GM13976 (cell line): ENCODE data around the gene PTCH1.

Source experiments
- DNase-seq: peaks from one replicate; pipeline ENCODE4 v3.0.0; 2012; ENCODE audit warnings: low spot score
- CTCF ChIP-seq: IDR thresholded peaks from 2 replicates; pipeline ENCODE4 v1.5.1; 2012; ENCODE audit warnings: borderline replicate concordance, mild to moderate bottlenecking; ENCODE audit not compliant: insufficient read depth; ENCODE audit errors: extremely low read depth, missing control alignments, control extremely low read depth
- in situ Hi-C: fragments of 300-500 bp; cut with MboI; formaldehyde crosslinking; loops from one replicate; pipeline ENCODE4 v1.12.0; 2022; ENCODE audit warnings: low sequenced_read_pairs, mixed read lengths, inconsistent platforms; ENCODE audit not compliant: unreplicated experiment

The PTCH1 gene

GRCh38 chr9:95415158-95415557, 101.6 kb downstream of the PTCH1 start:
- in situ Hi-C loops = no loop called here
- no peak for TF ChIP-seq CTCF
- DNase-seq = no peak

- no peak for DNase-seq
- in situ Hi-C loops = no loop called here
- TF ChIP-seq CTCF = no peak
These were observed 103.0 kb downstream of the PTCH1 start for GRCh38 chr9:95413793-95414192.

DNA sequence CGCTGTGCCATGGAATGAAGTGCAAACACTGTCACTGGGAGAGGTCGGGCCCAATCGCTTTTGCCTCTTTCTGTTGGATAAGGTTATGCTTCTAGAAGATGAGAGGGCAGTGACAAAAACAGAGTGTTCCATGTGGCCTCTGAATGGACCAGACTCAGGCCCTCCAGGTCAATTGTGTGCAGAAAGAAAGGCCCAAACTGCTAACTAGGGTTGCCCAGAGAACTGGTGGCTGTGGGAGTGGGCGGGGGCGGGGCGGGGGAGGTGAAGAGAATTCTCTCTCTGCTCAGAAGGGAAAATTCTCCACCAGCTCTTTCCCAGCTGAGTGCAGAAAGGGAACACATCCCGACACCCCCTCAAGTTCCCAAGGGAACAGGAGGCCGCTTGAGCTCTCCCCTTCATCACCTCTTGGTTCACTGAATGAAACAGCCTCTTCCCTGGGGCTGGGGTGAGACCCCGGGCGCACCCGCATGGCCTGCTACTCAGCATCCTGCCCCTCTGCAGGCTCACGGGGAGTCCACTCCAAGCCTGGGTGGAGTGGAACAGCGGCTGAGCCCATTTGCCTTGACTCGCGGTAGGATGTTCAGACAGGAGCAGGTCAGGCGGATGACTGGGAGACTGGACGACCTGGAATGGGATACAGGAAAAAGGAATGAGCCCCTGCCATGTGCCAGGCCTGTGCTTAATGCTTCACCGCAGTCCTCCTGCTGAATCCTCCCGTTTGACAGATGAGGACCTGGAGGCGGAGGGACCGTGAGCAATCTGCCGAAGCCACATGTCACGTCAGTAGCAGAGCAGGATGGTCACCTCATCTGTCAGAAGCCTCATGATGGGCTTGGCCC, 105.5 kb downstream of the PTCH1 start:
- no peak for TF ChIP-seq CTCF
- in situ Hi-C loops = no loop called here

DNA sequence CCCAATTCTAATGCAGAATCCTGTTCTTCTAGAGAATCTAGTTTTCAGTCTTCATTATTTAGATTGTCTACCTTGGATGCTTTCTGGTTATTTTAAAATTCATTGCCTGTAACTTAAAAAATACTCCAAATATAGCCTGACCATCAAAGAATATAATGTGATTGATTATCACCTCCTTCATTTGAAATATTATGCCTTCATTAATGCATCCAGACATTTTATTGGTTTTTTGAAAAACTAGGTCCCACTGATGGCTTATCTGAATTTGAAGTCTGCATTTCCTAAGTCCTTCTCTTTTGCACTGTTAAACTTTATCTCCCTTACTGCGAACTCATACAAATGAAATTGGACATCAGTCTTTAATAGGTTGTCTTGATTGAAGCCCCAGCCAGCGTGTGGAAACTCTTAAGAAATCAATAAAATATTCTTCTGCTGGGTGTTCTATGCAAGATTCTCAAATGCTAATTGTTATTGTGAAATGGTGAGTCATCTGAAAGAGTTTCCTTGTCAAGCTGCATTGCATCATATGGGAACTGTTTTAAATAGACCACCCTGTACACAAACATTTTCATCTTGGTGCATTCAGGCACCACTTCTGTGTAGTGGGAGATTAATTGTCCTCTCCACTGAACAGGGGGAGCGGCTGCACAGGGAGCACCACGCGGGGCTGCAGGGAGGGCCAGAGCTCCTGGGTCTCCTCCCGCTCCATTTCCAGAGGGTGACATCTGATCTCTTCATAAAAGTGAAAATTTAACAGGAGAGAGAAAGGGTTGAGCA, 106.9 kb downstream of the PTCH1 start:
- TF ChIP-seq CTCF = no peak
- in situ Hi-C loops = no loop called here

More for the DNA sequence above, 105.5 kb downstream of the PTCH1 start:
- DNase-seq = no peak

DNA sequence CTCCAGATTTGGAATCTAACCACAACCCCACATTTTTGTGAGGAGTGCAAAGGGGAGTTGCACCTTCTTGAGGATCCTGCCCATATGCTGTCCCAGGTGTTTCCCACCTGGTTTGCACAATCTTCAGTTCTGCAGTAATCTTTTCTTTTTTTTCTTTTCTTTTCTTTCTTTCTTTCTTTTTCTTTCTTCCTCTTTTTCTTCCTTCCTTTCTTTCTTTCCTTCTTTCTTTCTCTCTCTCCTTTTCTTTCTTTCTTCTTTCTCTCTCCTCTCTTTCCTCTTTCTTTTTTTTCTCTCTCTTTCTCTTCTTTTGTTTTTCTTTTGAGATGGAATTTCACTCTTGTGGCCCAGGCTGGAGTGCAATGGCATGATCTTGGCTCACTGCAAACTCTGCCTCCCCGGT, 109.2 kb downstream of the PTCH1 start:
- in situ Hi-C loops = no loop called here
- DNase-seq = no peak
- no peak for TF ChIP-seq CTCF

More for the DNA sequence above, 106.9 kb downstream of the PTCH1 start:
- DNase-seq = no peak

DNA sequence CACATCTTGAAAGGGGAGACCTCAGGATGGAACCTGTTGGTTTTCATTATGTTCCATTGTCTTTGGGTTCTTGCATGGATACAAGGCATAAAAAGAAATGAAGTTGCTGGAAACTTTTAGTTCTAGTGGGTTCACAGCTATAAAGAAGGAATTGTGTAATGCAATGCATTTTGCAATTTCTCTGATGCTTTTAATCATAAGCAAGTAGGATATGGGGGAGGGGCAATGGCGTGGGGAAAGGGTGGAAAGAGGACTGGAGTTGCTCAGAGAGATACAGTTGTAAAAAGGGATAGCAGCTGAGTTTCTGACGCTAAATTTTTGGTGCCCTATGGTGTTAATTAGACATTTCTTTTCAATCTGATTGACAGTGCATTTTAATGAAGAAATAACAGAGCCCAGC, 110.7 kb downstream of the PTCH1 start:
- TF ChIP-seq CTCF = no peak
- DNase-seq = no peak
- in situ Hi-C loops = no loop called here
